ENCODE results near the gene ERI3. TPM values are rescaled to one million over a fixed set of nuclear protein-coding genes. Genes with fewer than 3 reads are reported as not detected.

ERI3 gene
- total RNA-seq, 1 donor from 2014 or later: 39.3 TPM

- H3K27ac ChIP-seq: no peak overlapping the region
- H3K4me1 ChIP-seq: no peaks in the 10 kb centered on the region
- intact Hi-C loops (cut with DNase I): no loop called here
- no peaks in the 10 kb centered on the region for H3K9me3 ChIP-seq
- no peak for TF ChIP-seq POLR2A (IDR thresholded peaks at IDR 0.05)
- no peak for TF ChIP-seq CTCF (IDR thresholded peaks at IDR 0.05)
- no peak for TF ChIP-seq POLR2AphosphoS5 (IDR thresholded peaks at IDR 0.05; ENCODE audit: insufficient read depth in 1 of 2, low read depth in 1 of 2)
- no peak overlapping the region for H3K4me3 ChIP-seq
- DNase-seq (ENCODE audit: extremely low spot score in 2 of 2): no peak
- H3K27me3 ChIP-seq: no peaks in the 10 kb centered on the region
- H3K36me3 ChIP-seq: peaks cover 3 to 62% of the 10 kb centered on the region in 2 donors
Observed at GRCh38 chr1:44313265-44313918, 41.7 kb downstream of the ERI3 start.

DNA sequence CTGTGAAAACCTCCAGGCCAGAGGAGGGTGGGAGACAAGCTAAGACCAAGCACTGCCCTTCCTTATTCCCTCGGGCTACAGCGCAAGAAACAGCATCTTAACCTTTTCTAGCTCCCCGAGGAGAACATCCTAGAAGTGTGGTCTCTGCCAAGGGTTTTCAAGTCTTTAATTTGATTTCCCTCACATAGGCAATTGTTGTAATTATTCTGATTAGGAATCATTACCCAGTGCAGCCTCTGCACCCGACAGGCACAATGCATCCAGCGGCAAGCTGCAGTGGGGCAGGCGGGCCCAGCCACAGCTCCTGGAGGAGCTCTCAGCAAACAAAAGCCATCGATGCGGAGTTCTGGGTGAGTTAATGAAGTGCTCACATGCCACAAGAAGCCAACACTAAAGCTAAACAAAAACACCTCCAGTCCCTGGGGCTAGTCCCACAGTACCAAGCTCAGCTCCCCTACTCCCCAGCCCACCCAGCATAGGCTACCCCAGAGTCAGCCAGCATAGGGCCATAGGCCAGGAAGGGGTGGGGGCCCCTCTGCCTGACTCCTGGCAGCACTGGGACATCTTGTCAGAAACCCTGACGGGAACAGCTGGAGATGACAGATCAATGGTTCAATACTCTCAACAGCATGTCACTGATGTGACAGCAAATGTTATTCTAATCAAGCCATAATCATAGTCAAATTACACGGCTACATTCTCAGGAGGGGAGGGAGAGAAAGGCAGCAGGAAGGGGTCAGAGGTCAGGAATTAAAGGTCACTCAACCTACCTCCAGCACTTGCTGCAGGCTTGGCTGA lies 42.5 kb downstream of the ERI3 start:
- no peaks in the 10 kb centered on the region for H3K27me3 ChIP-seq
- intact Hi-C loops (cut with DNase I): no loop called here
- H3K36me3 ChIP-seq: peaks cover 3 to 70% of the 10 kb centered on the region in 2 donors
- no peak overlapping the region for H3K27ac ChIP-seq
- H3K4me3 ChIP-seq: no peak overlapping the region
- H3K9me3 ChIP-seq: no peaks in the 10 kb centered on the region
- no peak for TF ChIP-seq POLR2A (IDR thresholded peaks at IDR 0.05)
- H3K4me1 ChIP-seq: no peaks in the 10 kb centered on the region
- no peak for DNase-seq (ENCODE audit: extremely low spot score in 2 of 2)

GRCh38 chr1:44310006-44310405 lies 45.1 kb downstream of the ERI3 start:
- H3K27me3 ChIP-seq: no peaks in the 10 kb centered on the region
- H3K9me3 ChIP-seq: no peaks in the 10 kb centered on the region
- no peak overlapping the region for H3K4me3 ChIP-seq
- intact Hi-C loops (cut with DNase I): no loop called here
- H3K36me3 ChIP-seq: peaks cover 3 to 65% of the 10 kb centered on the region in 2 donors
- no peak overlapping the region for H3K27ac ChIP-seq
- DNase-seq (ENCODE audit: extremely low spot score in 2 of 2): no peak
- TF ChIP-seq CTCF (IDR thresholded peaks at IDR 0.05) (no peak), POLR2A (IDR thresholded peaks at IDR 0.05) (no peak), POLR2AphosphoS5 (IDR thresholded peaks at IDR 0.05; ENCODE audit: insufficient read depth in 1 of 2, low read depth in 1 of 2) (no peak)
- no peaks in the 10 kb centered on the region for H3K4me1 ChIP-seq

DNA sequence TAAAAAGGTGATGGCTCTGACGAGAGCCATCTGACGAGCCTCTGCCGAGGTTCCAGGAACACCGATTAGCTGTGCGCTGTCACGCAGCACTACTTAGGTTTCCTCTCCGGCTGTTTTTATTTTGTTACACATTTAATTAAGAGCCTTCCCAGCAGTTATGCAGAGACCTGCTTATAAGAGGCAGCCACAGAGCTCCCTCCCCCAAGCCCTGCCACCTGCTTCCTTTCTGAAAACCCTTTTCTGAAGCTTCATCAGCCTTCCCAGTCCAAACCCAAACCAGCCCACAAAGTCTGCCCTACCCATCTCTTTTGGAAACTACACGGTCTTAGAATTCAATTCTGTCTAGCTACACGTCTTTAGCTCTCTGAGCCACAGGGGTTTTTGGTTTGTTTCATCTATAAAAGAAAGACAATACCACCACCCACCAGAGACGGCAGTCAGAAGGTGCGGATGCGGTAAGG lies 49.1 kb downstream of the ERI3 start:
- Histone ChIP-seq H3K27ac (no peak overlapping the region), H3K9me3 (no peaks in the 10 kb centered on the region), H3K27me3 (no peaks in the 10 kb centered on the region), H3K4me3 (no peak overlapping the region), H3K36me3 (peaks cover 0 to 54% of the 10 kb centered on the region in 2 donors), H3K4me1 (no peaks in the 10 kb centered on the region)
- intact Hi-C loops (cut with DNase I): no loop called here
- no peak for TF ChIP-seq CTCF (IDR thresholded peaks at IDR 0.05)
- TF ChIP-seq POLR2A (IDR thresholded peaks at IDR 0.05): no peak
- no peak for DNase-seq (ENCODE audit: extremely low spot score in 2 of 2)

GRCh38 chr1:44303532-44303931 lies 51.5 kb downstream of the ERI3 start:
- intact Hi-C loops (cut with DNase I): no loop called here
- no peaks in the 10 kb centered on the region for H3K27me3 ChIP-seq
- peaks cover 0 to 46% of the 10 kb centered on the region in 2 donors for H3K36me3 ChIP-seq
- TF ChIP-seq POLR2AphosphoS5 (IDR thresholded peaks at IDR 0.05; ENCODE audit: insufficient read depth in 1 of 2, low read depth in 1 of 2) (no peak), CTCF (IDR thresholded peaks at IDR 0.05) (no peak), POLR2A (IDR thresholded peaks at IDR 0.05) (no peak)
- no peak for DNase-seq (ENCODE audit: extremely low spot score in 2 of 2)
- H3K4me1 ChIP-seq: no peaks in the 10 kb centered on the region
- H3K27ac ChIP-seq: no peak overlapping the region
- H3K9me3 ChIP-seq: no peaks in the 10 kb centered on the region
- H3K4me3 ChIP-seq: no peak overlapping the region

Data from vagina (tissue), 2 donors.